DLD1 (cell line): Measurements from ENCODE around the gene CDK19.

Source experiments
- in situ Hi-C: cut with HindIII; loops from 2 replicates; pipeline ENCODE4 v1.10.0; 2017; ENCODE audit warnings: low sequenced_read_pairs

CDK19 gene

GRCh38 chr6:110560239-110561007 is 254.8 kb downstream of the CDK19 start:
- in situ Hi-C loops: no loop called here
